IgD-negative memory B cell (primary cell): Measurements from ENCODE around the gene PHF2. TPM values are rescaled to one million over a fixed set of nuclear protein-coding genes. Genes with fewer than 3 reads are reported as not detected.
A peak's percentile ranks its signal among the peaks of the same experiment; 100 is the strongest.

Source experiments
- H3K27ac Mint-ChIP-seq, 3 donors: one replicate each; pipeline ENCODE4 v1.8.0; 2020 to 2022; ENCODE audit warnings: mild to moderate bottlenecking in 3 of 3, mixed read lengths in 3 of 3, moderate library complexity in 1 of 3
- H3K27me3 Mint-ChIP-seq: one replicate; pipeline ENCODE4 v1.8.0; 2021; ENCODE audit warnings: mixed read lengths
- H3K36me3 Mint-ChIP-seq: one replicate; pipeline ENCODE4 v1.8.0; 2020; ENCODE audit warnings: mild to moderate bottlenecking, mixed read lengths
- H3K4me1 Mint-ChIP-seq, 3 donors: one replicate each; pipeline ENCODE4 v1.8.0; 2020 to 2022; ENCODE audit warnings: mixed read lengths in 3 of 3, mild to moderate bottlenecking in 1 of 3
- H3K4me3 Mint-ChIP-seq, 4 donors: one replicate each; pipeline ENCODE4 v1.8.0; 2020 to 2022; ENCODE audit warnings: mild to moderate bottlenecking in 4 of 4, mixed read lengths in 4 of 4, moderate library complexity in 3 of 4
- H3K9me3 Mint-ChIP-seq, 3 donors: one replicate each; pipeline ENCODE4 v1.8.0; 2020 to 2021; ENCODE audit warnings: mixed read lengths in 3 of 3, mild to moderate bottlenecking in 1 of 3
- polyA plus RNA-seq: library from polyadenylated mRNA; unstranded; fragments of 300-500 nt; fragmentation: Illumina TruSeq; gene quantifications from one replicate; pipeline ENCODE4 v1.2.3, GENCODE V29; 2021

Gene PHF2
- polyA plus RNA-seq, 1 donor from 2014 or later, result 1.6 TPM

DNA sequence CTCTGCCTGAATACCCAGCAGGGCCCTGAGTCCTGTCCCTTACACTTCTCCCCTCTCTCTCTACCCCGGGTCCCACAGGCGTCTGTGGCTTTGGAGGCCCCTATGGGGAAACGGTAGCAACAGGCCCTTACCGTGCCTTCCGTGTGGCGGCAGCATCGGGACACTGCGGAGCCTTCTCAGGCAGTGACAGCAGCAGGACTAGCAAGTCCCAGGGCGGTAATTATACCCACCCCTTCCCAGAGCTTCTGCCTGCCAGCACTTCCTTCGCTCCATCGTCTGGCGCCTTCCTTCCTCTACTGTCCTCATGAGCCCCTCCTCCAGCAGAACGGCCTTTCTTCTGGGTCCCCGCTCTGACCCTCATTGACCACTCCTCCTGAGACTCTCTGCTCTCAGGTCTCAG is 17.9 kb upstream of the PHF2 start:
- Mint-ChIP-seq H3K4me3 (no peak overlapping the region), H3K4me1 (no peaks in the 10 kb centered on the region), H3K36me3 (peaks cover 2% of the 10 kb centered on the region), H3K27me3 (no peaks in the 10 kb centered on the region), H3K9me3 (no peaks in the 10 kb centered on the region), H3K27ac (peak overlapping the region in 1 of 3 donors; percentile 59)

GRCh38 chr9:93560991-93561390 is 15.4 kb upstream of the PHF2 start:
- no peaks in the 10 kb centered on the region for H3K36me3 Mint-ChIP-seq
- H3K27ac Mint-ChIP-seq, result no peak overlapping the region
- H3K4me3 Mint-ChIP-seq, result no peak overlapping the region
- H3K27me3 Mint-ChIP-seq, result no peaks in the 10 kb centered on the region
- H3K4me1 Mint-ChIP-seq, result peaks cover 3 to 11% (median 10%) of the 10 kb centered on the region in 3 donors
- H3K9me3 Mint-ChIP-seq, result no peaks in the 10 kb centered on the region

- Mint-ChIP-seq H3K4me1 (peaks cover 6 to 18% (median 14%) of the 10 kb centered on the region in 3 donors), H3K4me3 (no peak overlapping the region), H3K9me3 (no peaks in the 10 kb centered on the region), H3K27ac (no peak overlapping the region), H3K36me3 (no peaks in the 10 kb centered on the region), H3K27me3 (no peaks in the 10 kb centered on the region)
Observed at GRCh38 chr9:93562157-93562556, 14.2 kb upstream of the PHF2 start.

DNA sequence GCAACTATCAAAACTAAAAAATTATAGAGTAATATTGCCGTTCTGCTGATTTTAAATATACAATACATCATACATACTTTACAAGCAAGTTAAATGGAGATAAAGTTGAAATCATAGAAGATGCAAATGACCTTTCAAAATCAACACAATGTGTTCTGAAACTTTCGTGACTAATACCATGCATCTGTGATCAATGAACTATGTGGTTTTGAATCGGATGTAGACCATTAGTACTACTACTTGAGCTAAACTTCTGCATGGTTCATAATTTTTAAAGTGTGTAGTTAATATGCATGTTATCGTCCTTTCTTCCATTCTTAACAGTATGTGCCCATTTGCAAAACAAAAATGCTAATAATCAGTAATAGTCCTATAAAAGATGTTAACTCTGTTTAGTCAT is 11.3 kb upstream of the PHF2 start:
- peak overlapping the region in 1 of 3 donors; percentile 86 for H3K27ac Mint-ChIP-seq
- H3K27me3 Mint-ChIP-seq, result no peaks in the 10 kb centered on the region
- no peaks in the 10 kb centered on the region for H3K9me3 Mint-ChIP-seq
- peaks cover 12 to 33% (median 21%) of the 10 kb centered on the region in 3 donors for H3K4me1 Mint-ChIP-seq
- peaks cover 6% of the 10 kb centered on the region for H3K36me3 Mint-ChIP-seq
- H3K4me3 Mint-ChIP-seq, result no peak overlapping the region

GRCh38 chr9:93566408-93567270 is 9.7 kb upstream of the PHF2 start:
- Mint-ChIP-seq H3K36me3 (peaks cover 8% of the 10 kb centered on the region), H3K27me3 (no peaks in the 10 kb centered on the region), H3K27ac (peak overlapping the region; percentile 86 to 97 (median 94)), H3K4me1 (peaks cover 12 to 37% (median 21%) of the 10 kb centered on the region in 3 donors), H3K4me3 (peak overlapping the region; percentile 78 to 90 (median 84)), H3K9me3 (peaks cover 0 to 2% (median 0%) of the 10 kb centered on the region in 3 donors)

- Mint-ChIP-seq H3K27me3 (no peaks in the 10 kb centered on the region), H3K4me1 (peaks cover 12 to 37% (median 21%) of the 10 kb centered on the region in 3 donors), H3K36me3 (peaks cover 10% of the 10 kb centered on the region), H3K4me3 (peak overlapping the region; percentile 78 to 90 (median 84)), H3K9me3 (peaks cover 0 to 2% (median 0%) of the 10 kb centered on the region in 3 donors), H3K27ac (peak overlapping the region; percentile 86 to 97 (median 94))
Observed at GRCh38 chr9:93567271-93567959, 9.0 kb upstream of the PHF2 start.

DNA sequence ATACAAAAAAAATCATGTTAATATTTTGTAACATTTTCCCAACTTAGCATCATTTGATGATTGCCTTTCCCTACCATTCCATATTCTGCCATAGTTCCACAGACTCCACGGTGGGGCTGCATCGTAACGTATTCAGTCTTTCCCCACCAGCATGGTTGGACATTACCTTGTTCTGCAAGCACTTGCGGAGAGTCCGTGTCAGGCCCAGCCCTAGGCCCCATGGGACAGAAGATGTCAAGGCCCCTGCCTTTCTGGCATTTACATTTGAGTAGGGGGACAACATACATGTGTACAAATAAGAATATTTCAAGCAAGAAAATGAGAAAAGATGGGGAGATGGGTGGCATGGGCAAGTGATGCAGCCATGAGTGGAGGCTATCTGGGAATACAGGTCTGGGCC is 8.2 kb upstream of the PHF2 start:
- Mint-ChIP-seq H3K36me3 (peaks cover 10% of the 10 kb centered on the region), H3K27ac (peak overlapping the region in 1 of 3 donors; percentile 88), H3K9me3 (peaks cover 0 to 2% (median 0%) of the 10 kb centered on the region in 3 donors), H3K27me3 (no peaks in the 10 kb centered on the region), H3K4me1 (peaks cover 12 to 37% (median 21%) of the 10 kb centered on the region in 3 donors), H3K4me3 (peak overlapping the region in 1 of 4 donors; percentile 78)

DNA sequence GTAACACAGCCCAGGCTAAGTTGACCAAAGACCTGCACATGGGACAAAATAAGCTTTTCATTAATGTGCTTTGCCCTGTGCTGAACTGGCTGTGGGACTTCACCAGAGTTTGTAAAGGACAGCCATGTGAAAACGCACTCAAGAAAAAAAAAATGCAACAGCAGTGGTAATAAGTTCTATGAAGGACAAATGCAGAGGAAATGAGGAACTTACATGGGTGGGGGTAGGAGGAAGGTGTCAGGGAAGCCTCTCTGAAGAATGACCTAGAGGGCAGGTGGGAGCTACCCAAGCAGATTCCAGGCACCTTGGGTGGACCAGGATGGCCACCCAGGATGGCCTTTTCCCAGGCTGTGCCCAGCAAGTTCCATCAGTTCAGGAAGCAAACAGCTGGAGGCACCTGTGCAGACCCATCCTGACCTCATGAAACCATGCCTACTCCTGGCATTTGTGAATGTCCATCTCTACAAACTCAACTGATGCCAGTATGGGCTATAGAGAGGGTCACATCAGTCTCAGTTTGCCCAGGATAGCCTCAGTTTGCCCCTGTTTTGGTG is 6.7 kb upstream of the PHF2 start:
- H3K9me3 Mint-ChIP-seq, result peaks cover 0 to 2% (median 0%) of the 10 kb centered on the region in 3 donors
- peaks cover 10% of the 10 kb centered on the region for H3K36me3 Mint-ChIP-seq
- no peaks in the 10 kb centered on the region for H3K27me3 Mint-ChIP-seq
- H3K27ac Mint-ChIP-seq, result peak overlapping the region in 2 of 3 donors; percentile 73 to 88
- H3K4me1 Mint-ChIP-seq, result peaks cover 12 to 37% (median 21%) of the 10 kb centered on the region in 3 donors
- H3K4me3 Mint-ChIP-seq, result peak overlapping the region in 1 of 4 donors; percentile 90

DNA sequence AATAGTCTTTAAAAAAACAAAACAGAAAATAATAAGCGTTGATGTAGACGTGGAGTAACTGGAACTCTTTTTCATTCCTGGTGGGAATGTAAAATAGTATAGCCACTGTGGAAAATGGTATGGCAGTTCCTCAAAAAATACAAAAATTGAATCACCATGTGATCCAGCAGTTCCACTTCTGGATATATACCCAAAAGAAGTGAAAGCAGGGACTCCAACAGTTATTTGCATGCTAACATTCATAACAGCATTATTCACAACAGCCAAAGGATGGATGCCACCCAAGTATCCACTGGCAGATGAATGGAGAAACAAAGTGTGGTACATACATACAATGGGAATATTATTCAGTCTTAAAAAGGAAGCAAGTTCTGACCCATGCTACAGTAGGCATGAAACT is 4.2 kb upstream of the PHF2 start:
- Mint-ChIP-seq H3K27me3 (no peaks in the 10 kb centered on the region), H3K4me1 (peaks cover 8 to 18% (median 11%) of the 10 kb centered on the region in 3 donors), H3K27ac (peak overlapping the region in 1 of 3 donors; percentile 24), H3K4me3 (peak overlapping the region in 1 of 4 donors; percentile 38), H3K9me3 (peaks cover 0 to 2% (median 0%) of the 10 kb centered on the region in 3 donors), H3K36me3 (peaks cover 10% of the 10 kb centered on the region)

DNA sequence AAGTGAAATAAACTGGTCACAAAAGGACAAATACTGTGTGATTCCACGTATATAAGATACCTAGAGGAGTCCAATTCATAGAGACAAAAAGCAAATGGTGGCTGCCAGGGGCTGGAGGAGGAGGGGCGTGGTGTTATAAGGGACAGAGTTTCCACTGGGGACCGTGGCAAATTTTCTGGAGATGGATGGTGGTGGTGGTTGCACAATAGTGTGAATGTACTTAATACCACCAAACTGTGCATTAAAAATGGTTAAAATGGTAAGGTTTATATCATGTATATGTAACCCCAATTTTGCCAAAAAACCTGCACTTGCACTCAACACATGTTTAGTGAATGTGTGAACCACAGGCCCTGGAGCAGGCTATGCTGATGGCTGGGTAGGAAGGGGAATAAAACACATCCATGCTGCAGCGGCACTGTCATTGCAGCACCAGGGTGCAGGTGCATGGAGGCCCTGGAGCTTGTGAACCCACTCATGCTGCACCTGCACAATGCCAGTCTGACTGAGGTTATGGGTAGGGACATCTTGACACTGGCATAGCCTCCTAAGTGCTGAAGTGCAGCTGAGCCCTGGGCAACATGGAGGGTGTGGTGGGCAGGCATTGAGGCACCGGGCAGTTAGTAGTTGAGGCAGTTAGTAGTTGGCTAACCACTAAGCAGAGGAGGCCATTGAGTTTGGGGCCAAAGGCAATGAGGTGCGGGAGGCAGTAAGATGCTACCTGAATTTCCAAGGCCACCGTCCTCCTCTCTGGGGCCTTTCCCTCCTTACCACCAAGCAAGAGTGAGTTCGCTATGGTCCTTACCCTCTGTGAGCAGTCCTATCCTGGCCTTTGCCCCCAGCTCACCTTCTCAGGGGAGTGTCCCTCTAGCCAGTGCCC is 3.5 kb upstream of the PHF2 start:
- H3K27ac Mint-ChIP-seq, result peak overlapping the region in 2 of 3 donors; percentile 17 to 24
- peaks cover 9 to 12% (median 12%) of the 10 kb centered on the region in 3 donors for H3K4me1 Mint-ChIP-seq
- H3K4me3 Mint-ChIP-seq, result peak overlapping the region in 2 of 4 donors; percentile 38 to 49

GRCh38 chr9:93573516-93573828 is 2.9 kb upstream of the PHF2 start:
- peaks cover 10% of the 10 kb centered on the region for H3K36me3 Mint-ChIP-seq
- H3K27ac Mint-ChIP-seq, result peak overlapping the region in 1 of 3 donors; percentile 17
- peaks cover 0 to 2% (median 0%) of the 10 kb centered on the region in 3 donors for H3K9me3 Mint-ChIP-seq
- H3K4me3 Mint-ChIP-seq, result peak overlapping the region in 2 of 4 donors; percentile 38 to 49
- H3K27me3 Mint-ChIP-seq, result no peaks in the 10 kb centered on the region
- peaks cover 11 to 15% (median 14%) of the 10 kb centered on the region in 3 donors for H3K4me1 Mint-ChIP-seq

More for the DNA sequence above, 3.5 kb upstream of the PHF2 start:
- no peaks in the 10 kb centered on the region for H3K27me3 Mint-ChIP-seq
- H3K36me3 Mint-ChIP-seq, result peaks cover 10% of the 10 kb centered on the region
- H3K9me3 Mint-ChIP-seq, result peaks cover 0 to 2% (median 0%) of the 10 kb centered on the region in 3 donors

- Mint-ChIP-seq H3K4me1 (peaks cover 15 to 18% (median 17%) of the 10 kb centered on the region in 3 donors), H3K4me3 (peak overlapping the region; percentile 70 to 95 (median 90)), H3K36me3 (peaks cover 8% of the 10 kb centered on the region), H3K27me3 (no peaks in the 10 kb centered on the region), H3K9me3 (peaks cover 0 to 2% (median 0%) of the 10 kb centered on the region in 3 donors), H3K27ac (no peak overlapping the region)
Observed at GRCh38 chr9:93574091-93574899, 2.1 kb upstream of the PHF2 start.
